Measurements from ENCODE around the gene METTL21A. TPM values are rescaled to one million over a fixed set of nuclear protein-coding genes. Genes with fewer than 3 reads are reported as not detected.

METTL21A gene
- polyA plus RNA-seq, 1 donor from 2014 or later = 40.8 TPM

GRCh38 chr2:207660994-207661393 is 35.8 kb upstream of the METTL21A start:
- Histone ChIP-seq H3K79me2 (replicated peaks; ENCODE audit: insufficient read depth, low read length) (no peaks in the 10 kb centered on the region), H4K20me1 (ENCODE audit: insufficient read depth) (no peaks in the 10 kb centered on the region), H3K27me3 (ENCODE audit: insufficient read depth, low read depth, low read length) (no peaks in the 10 kb centered on the region), H3K27ac (ENCODE audit: low read length) (no peak overlapping the region), H3K9ac (ENCODE audit: low read length) (no peak overlapping the region), H3K9me2 (ENCODE audit: insufficient read depth, low read length) (no peaks in the 10 kb centered on the region), H2AFZ (ENCODE audit: low read depth, low read length) (no peak overlapping the region), H3K4me2 (ENCODE audit: low read length) (no peak overlapping the region), H3K36me3 (ENCODE audit: insufficient read depth, low read length) (no peaks in the 10 kb centered on the region), H3F3A (ENCODE audit: insufficient read depth, low read length, poor library complexity, severe bottlenecking) (no peaks in the 10 kb centered on the region), H3K4me3 (ENCODE audit: low read length) (no peak overlapping the region), H3K9me3 (ENCODE audit: low read length) (no peaks in the 10 kb centered on the region)
- TF ChIP-seq EP300 (conservative IDR thresholded peaks at IDR 0.05; ENCODE audit: poor library complexity, severe bottlenecking) = no peak
- TF ChIP-seq POLR2AphosphoS5 (IDR thresholded peaks at IDR 0.05) = no peak
- TF ChIP-seq RAD21 (conservative IDR thresholded peaks at IDR 0.05) = no peak
- no peak for TF ChIP-seq CTCF (IDR thresholded peaks at IDR 0.05; ENCODE audit: poor library complexity, severe bottlenecking)
- TF ChIP-seq SMC3 (conservative IDR thresholded peaks at IDR 0.05; ENCODE audit: poor library complexity) = no peak
- TF ChIP-seq EZH2 (IDR thresholded peaks at IDR 0.05; ENCODE audit: borderline replicate concordance, insufficient read depth, low read length, poor library complexity, severe bottlenecking) = no peak
- no peak for TF ChIP-seq MXI1 (conservative IDR thresholded peaks at IDR 0.05; ENCODE audit: poor library complexity, severe bottlenecking)
- TF ChIP-seq TAF1 (IDR thresholded peaks at IDR 0.05; ENCODE audit: low read depth) = no peak
- TF ChIP-seq REST (IDR thresholded peaks at IDR 0.05; ENCODE audit: borderline replicate concordance) = no peak

GRCh38 chr2:207658156-207658555 is 33.0 kb upstream of the METTL21A start:
- TF ChIP-seq MXI1 (conservative IDR thresholded peaks at IDR 0.05; ENCODE audit: poor library complexity, severe bottlenecking) (no peak), TAF1 (IDR thresholded peaks at IDR 0.05; ENCODE audit: low read depth) (no peak), CTCF (IDR thresholded peaks at IDR 0.05; ENCODE audit: poor library complexity, severe bottlenecking) (no peak), POLR2AphosphoS5 (IDR thresholded peaks at IDR 0.05) (no peak), SMC3 (conservative IDR thresholded peaks at IDR 0.05; ENCODE audit: poor library complexity) (no peak), EZH2 (IDR thresholded peaks at IDR 0.05; ENCODE audit: borderline replicate concordance, insufficient read depth, low read length, poor library complexity, severe bottlenecking) (no peak), REST (IDR thresholded peaks at IDR 0.05; ENCODE audit: borderline replicate concordance) (no peak), RAD21 (conservative IDR thresholded peaks at IDR 0.05) (no peak), EP300 (conservative IDR thresholded peaks at IDR 0.05; ENCODE audit: poor library complexity, severe bottlenecking) (no peak)
- H4K20me1 ChIP-seq (ENCODE audit: insufficient read depth) = no peaks in the 10 kb centered on the region
- no peaks in the 10 kb centered on the region for H3K9me2 ChIP-seq (ENCODE audit: insufficient read depth, low read length)
- H3K36me3 ChIP-seq (ENCODE audit: insufficient read depth, low read length) = no peaks in the 10 kb centered on the region
- H3K79me2 ChIP-seq (replicated peaks; ENCODE audit: insufficient read depth, low read length) = no peaks in the 10 kb centered on the region
- H3K27me3 ChIP-seq (ENCODE audit: insufficient read depth, low read depth, low read length) = no peaks in the 10 kb centered on the region
- H3F3A ChIP-seq (ENCODE audit: insufficient read depth, low read length, poor library complexity, severe bottlenecking) = no peaks in the 10 kb centered on the region
- H2AFZ ChIP-seq (ENCODE audit: low read depth, low read length) = no peak overlapping the region
- no peak overlapping the region for H3K9ac ChIP-seq (ENCODE audit: low read length)
- H3K27ac ChIP-seq (ENCODE audit: low read length) = no peak overlapping the region
- no peak overlapping the region for H3K4me2 ChIP-seq (ENCODE audit: low read length)
- no peak overlapping the region for H3K4me3 ChIP-seq (ENCODE audit: low read length)
- no peaks in the 10 kb centered on the region for H3K9me3 ChIP-seq (ENCODE audit: low read length)

All from neural cell (in vitro differentiated cells).